ENCODE results near the gene N4BP2L2.

N4BP2L2 gene

DNA sequence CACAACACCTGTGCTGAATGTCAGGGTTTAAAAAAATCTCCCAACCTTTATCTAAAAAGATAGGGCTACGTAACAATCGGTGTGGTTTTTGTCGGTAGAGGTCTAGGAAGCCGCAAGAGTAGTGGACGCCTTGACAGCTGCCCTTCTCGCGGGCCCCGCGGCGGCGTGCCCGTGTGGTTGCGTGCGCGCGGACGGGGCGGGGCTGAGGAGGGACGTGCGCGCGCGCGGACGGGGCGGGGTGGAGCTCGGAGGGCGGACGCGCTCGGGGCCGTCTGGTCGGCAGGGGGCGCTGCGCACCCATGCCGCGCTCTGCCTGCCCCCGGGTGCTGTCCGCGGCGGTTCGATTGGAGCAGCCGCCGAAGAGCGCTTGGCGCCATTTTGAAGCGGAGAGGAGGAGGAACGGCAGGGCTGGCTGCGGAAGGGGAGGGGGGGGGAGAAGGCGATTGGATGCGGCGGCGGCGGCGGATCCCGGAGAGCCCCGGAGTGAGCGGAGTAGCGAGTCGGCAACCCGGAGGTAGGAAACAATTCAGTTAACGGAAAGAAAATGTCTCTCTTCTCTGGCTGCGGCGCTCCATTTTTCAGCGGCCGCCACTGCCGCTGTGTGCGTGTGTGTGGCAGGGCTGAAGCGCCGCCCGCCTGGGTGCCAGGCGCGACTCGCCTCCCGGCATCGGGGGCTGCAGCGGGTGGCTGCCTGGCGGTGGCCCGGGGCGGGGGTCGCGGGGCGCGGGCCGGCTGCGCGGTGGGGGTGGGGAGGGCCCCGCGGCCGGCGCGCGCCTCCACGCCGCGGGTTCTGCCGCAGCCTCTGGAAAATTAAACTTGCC is 47.7 kb upstream of the N4BP2L2 start, which contains the start of gene PDS5B:
Gene PDS5B (plus strand): TSS at position 373 of the 821 bp plus-strand sequence. CDS start 62,321 bp downstream, outside the sequence.
- Histone ChIP-seq H3K9me3 (ENCODE audit: control insufficient read depth, low read length) (no peaks in the 10 kb centered on the region), H3K18ac (ENCODE audit: low read depth in 1 of 2, low read length in 2 of 2) (peak within 1 kb of the TSS; percentile 96), H3K36me3 (ENCODE audit: control insufficient read depth in 1 of 2, insufficient read depth in 2 of 2, low read depth in 1 of 2, low read length in 2 of 2) (no peaks in the 10 kb centered on the region), H3K79me1 (replicated peaks; ENCODE audit: low read length, poor library complexity, severe bottlenecking) (no peaks in the 10 kb centered on the region), H3K14ac (ENCODE audit: low read length in 2 of 2) (peak within 1 kb of the TSS; percentile 69 to 75), H2AK5ac (ENCODE audit: low read length, severe bottlenecking) (peak within 1 kb of the TSS; percentile 69), H2BK5ac (ENCODE audit: low read depth, low read length, poor library complexity, severe bottlenecking) (no peak within 1 kb of the TSS), H4K91ac (ENCODE audit: low read length) (peak within 1 kb of the TSS; percentile 68), H3K4me1 (ENCODE audit: control insufficient read depth, insufficient read depth, low read depth, low read length) (peaks cover 2% of the 10 kb centered on the region), H3K27ac (ENCODE audit: low read length, poor library complexity, severe bottlenecking) (peak within 1 kb of the TSS; percentile 86), H3K4me3 (ENCODE audit: insufficient read depth in 1 of 2, low read depth in 1 of 2, low read length in 2 of 2) (peak within 1 kb of the TSS; percentile 98 to 100), H3K27me3 (ENCODE audit: control insufficient read depth in 1 of 2, insufficient read depth in 1 of 2, low read length in 2 of 2) (no peaks in the 10 kb centered on the region), H2AFZ (ENCODE audit: low read depth, low read length) (peak within 1 kb of the TSS; percentile 92), H2BK12ac (ENCODE audit: low read length in 2 of 2) (peak within 1 kb of the TSS in 1 of 2 experiments; percentile 63), H3K4ac (ENCODE audit: low read depth in 1 of 2, low read length in 2 of 2) (peak within 1 kb of the TSS in 1 of 2 experiments; percentile 94), H2BK15ac (ENCODE audit: low read depth, poor library complexity, severe bottlenecking) (peak within 1 kb of the TSS; percentile 28), H3K4me2 (ENCODE audit: low read length, poor library complexity, severe bottlenecking) (peak within 1 kb of the TSS; percentile 88), H2BK120ac (ENCODE audit: low read depth, low read length) (peak within 1 kb of the TSS; percentile 61), H3K23ac (ENCODE audit: low read length in 2 of 2) (no peak within 1 kb of the TSS), H4K8ac (ENCODE audit: low read length) (peak within 1 kb of the TSS; percentile 64), H3K9ac (ENCODE audit: low read length) (peak within 1 kb of the TSS; percentile 93)
- under 1% methylated on average over 45 of the region's 97 CpGs for WGBS
- DNase-seq: peak; percentile 94

DNA sequence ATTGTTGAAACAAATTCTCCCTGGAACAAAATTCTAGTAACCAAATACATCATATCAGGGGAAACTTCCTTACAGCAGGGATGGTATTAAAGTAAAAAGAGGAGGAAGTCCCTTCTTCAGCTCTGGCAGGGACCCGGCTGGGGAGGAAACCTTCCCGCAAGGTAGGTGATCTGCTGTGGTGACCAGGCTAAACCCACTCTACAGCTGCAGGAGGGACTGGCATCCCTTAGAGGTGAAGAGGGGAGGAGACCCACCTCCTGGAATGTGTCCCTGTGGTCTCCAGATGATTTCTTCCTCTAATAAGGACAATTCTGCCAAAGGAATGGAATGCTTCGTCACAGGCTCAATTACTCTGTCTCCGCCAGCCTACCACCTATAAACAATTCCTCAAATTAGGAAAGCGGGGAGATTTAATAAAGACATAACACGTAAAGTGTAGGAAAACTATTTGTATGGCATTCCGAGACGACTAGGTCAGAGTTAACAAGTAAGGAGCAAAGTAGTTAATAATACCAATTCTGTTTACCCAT is 47.0 kb upstream of the N4BP2L2 start:
- no peak overlapping the region for H2BK120ac ChIP-seq (ENCODE audit: low read depth, low read length)
- no peak overlapping the region for H3K23ac ChIP-seq (ENCODE audit: low read length in 2 of 2)
- WGBS: 28% methylated on average over 4 of the region's 8 CpGs
- no peaks in the 10 kb centered on the region for H3K79me1 ChIP-seq (replicated peaks; ENCODE audit: low read length, poor library complexity, severe bottlenecking)
- no peak overlapping the region for H4K91ac ChIP-seq (ENCODE audit: low read length)
- H3K18ac ChIP-seq (ENCODE audit: low read depth in 1 of 2, low read length in 2 of 2): peak overlapping the region in 1 of 2 experiments; percentile 12
- H4K8ac ChIP-seq (ENCODE audit: low read length): peak overlapping the region; percentile 45
- peak overlapping the region; percentile 69 for H2AK5ac ChIP-seq (ENCODE audit: low read length, severe bottlenecking)
- peak overlapping the region; percentile 88 for H3K4me2 ChIP-seq (ENCODE audit: low read length, poor library complexity, severe bottlenecking)
- H2AFZ ChIP-seq (ENCODE audit: low read depth, low read length): peak overlapping the region; percentile 92
- no peak overlapping the region for H3K14ac ChIP-seq (ENCODE audit: low read length in 2 of 2)
- H3K4me1 ChIP-seq (ENCODE audit: control insufficient read depth, insufficient read depth, low read depth, low read length): peaks cover 2% of the 10 kb centered on the region
- peak overlapping the region; percentile 65 for H3K27ac ChIP-seq (ENCODE audit: low read length, poor library complexity, severe bottlenecking)
- H2BK12ac ChIP-seq (ENCODE audit: low read length in 2 of 2): peak overlapping the region in 1 of 2 experiments; percentile 39
- no peak overlapping the region for H2BK15ac ChIP-seq (ENCODE audit: low read depth, poor library complexity, severe bottlenecking)
- H3K9ac ChIP-seq (ENCODE audit: low read length): peak overlapping the region; percentile 93
- no peak for DNase-seq
- no peak overlapping the region for H2BK5ac ChIP-seq (ENCODE audit: low read depth, low read length, poor library complexity, severe bottlenecking)
- H3K4me3 ChIP-seq (ENCODE audit: insufficient read depth in 1 of 2, low read depth in 1 of 2, low read length in 2 of 2): peak overlapping the region; percentile 22 to 83
- H3K4ac ChIP-seq (ENCODE audit: low read depth in 1 of 2, low read length in 2 of 2): no peak overlapping the region
- H3K27me3 ChIP-seq (ENCODE audit: control insufficient read depth in 1 of 2, insufficient read depth in 1 of 2, low read length in 2 of 2): no peaks in the 10 kb centered on the region
- H3K9me3 ChIP-seq (ENCODE audit: control insufficient read depth, low read length): no peaks in the 10 kb centered on the region
- no peaks in the 10 kb centered on the region for H3K36me3 ChIP-seq (ENCODE audit: control insufficient read depth in 1 of 2, insufficient read depth in 2 of 2, low read depth in 1 of 2, low read length in 2 of 2)

DNA sequence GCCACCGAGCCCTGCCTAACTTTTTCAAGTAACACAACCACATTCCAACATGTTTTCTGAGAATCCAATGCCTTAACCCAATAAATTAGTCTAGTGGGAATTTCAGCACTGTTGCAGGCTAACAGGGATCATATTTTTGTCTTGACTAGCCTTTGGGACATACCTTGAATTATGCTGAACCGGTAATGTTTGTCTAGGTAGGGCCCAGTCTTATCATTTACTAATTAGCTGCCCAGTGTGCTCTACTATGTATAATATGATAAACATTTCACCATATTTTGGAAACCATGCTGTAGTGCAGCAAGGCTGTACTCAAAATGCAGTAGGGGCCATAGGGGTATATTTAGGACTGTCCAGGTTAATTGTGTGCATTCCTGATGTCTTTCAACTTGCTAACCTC is 44.4 kb upstream of the N4BP2L2 start:
- Histone ChIP-seq H2BK120ac (ENCODE audit: low read depth, low read length) (no peak overlapping the region), H2AFZ (ENCODE audit: low read depth, low read length) (no peak overlapping the region), H3K79me1 (replicated peaks; ENCODE audit: low read length, poor library complexity, severe bottlenecking) (no peaks in the 10 kb centered on the region), H3K4me2 (ENCODE audit: low read length, poor library complexity, severe bottlenecking) (no peak overlapping the region), H2AK5ac (ENCODE audit: low read length, severe bottlenecking) (no peak overlapping the region), H3K18ac (ENCODE audit: low read depth in 1 of 2, low read length in 2 of 2) (no peak overlapping the region), H3K9ac (ENCODE audit: low read length) (no peak overlapping the region), H3K4me1 (ENCODE audit: control insufficient read depth, insufficient read depth, low read depth, low read length) (peaks cover 2% of the 10 kb centered on the region), H2BK5ac (ENCODE audit: low read depth, low read length, poor library complexity, severe bottlenecking) (no peak overlapping the region), H2BK15ac (ENCODE audit: low read depth, poor library complexity, severe bottlenecking) (no peak overlapping the region), H3K4me3 (ENCODE audit: insufficient read depth in 1 of 2, low read depth in 1 of 2, low read length in 2 of 2) (no peak overlapping the region), H2BK12ac (ENCODE audit: low read length in 2 of 2) (no peak overlapping the region), H4K91ac (ENCODE audit: low read length) (no peak overlapping the region), H3K9me3 (ENCODE audit: control insufficient read depth, low read length) (no peaks in the 10 kb centered on the region), H3K23ac (ENCODE audit: low read length in 2 of 2) (no peak overlapping the region), H3K27me3 (ENCODE audit: control insufficient read depth in 1 of 2, insufficient read depth in 1 of 2, low read length in 2 of 2) (no peaks in the 10 kb centered on the region), H3K14ac (ENCODE audit: low read length in 2 of 2) (no peak overlapping the region), H4K8ac (ENCODE audit: low read length) (no peak overlapping the region), H3K4ac (ENCODE audit: low read depth in 1 of 2, low read length in 2 of 2) (no peak overlapping the region), H3K36me3 (ENCODE audit: control insufficient read depth in 1 of 2, insufficient read depth in 2 of 2, low read depth in 1 of 2, low read length in 2 of 2) (no peaks in the 10 kb centered on the region), H3K27ac (ENCODE audit: low read length, poor library complexity, severe bottlenecking) (no peak overlapping the region)
- no peak for DNase-seq
- no CpG with 5 or more reads among the region's 2 CpGs for WGBS

- H2AFZ ChIP-seq (ENCODE audit: low read depth, low read length): no peak overlapping the region
- no peaks in the 10 kb centered on the region for H3K27me3 ChIP-seq (ENCODE audit: control insufficient read depth in 1 of 2, insufficient read depth in 1 of 2, low read length in 2 of 2)
These were observed 43.7 kb upstream of the N4BP2L2 start for GRCh38 chr13:32582281-32582680.

More at GRCh38 chr13:32582281-32582680, 43.7 kb upstream of the N4BP2L2 start:
- Histone ChIP-seq H4K91ac (ENCODE audit: low read length) (no peak overlapping the region), H3K9me3 (ENCODE audit: control insufficient read depth, low read length) (no peaks in the 10 kb centered on the region), H2BK15ac (ENCODE audit: low read depth, poor library complexity, severe bottlenecking) (no peak overlapping the region), H3K36me3 (ENCODE audit: control insufficient read depth in 1 of 2, insufficient read depth in 2 of 2, low read depth in 1 of 2, low read length in 2 of 2) (no peaks in the 10 kb centered on the region), H4K8ac (ENCODE audit: low read length) (no peak overlapping the region), H3K9ac (ENCODE audit: low read length) (no peak overlapping the region), H2BK120ac (ENCODE audit: low read depth, low read length) (no peak overlapping the region), H3K23ac (ENCODE audit: low read length in 2 of 2) (no peak overlapping the region), H3K14ac (ENCODE audit: low read length in 2 of 2) (no peak overlapping the region), H2BK12ac (ENCODE audit: low read length in 2 of 2) (no peak overlapping the region), H2AK5ac (ENCODE audit: low read length, severe bottlenecking) (no peak overlapping the region), H3K18ac (ENCODE audit: low read depth in 1 of 2, low read length in 2 of 2) (no peak overlapping the region), H3K27ac (ENCODE audit: low read length, poor library complexity, severe bottlenecking) (no peak overlapping the region), H3K4ac (ENCODE audit: low read depth in 1 of 2, low read length in 2 of 2) (no peak overlapping the region), H3K4me1 (ENCODE audit: control insufficient read depth, insufficient read depth, low read depth, low read length) (peaks cover 2% of the 10 kb centered on the region), H3K4me2 (ENCODE audit: low read length, poor library complexity, severe bottlenecking) (no peak overlapping the region), H3K4me3 (ENCODE audit: insufficient read depth in 1 of 2, low read depth in 1 of 2, low read length in 2 of 2) (no peak overlapping the region), H2BK5ac (ENCODE audit: low read depth, low read length, poor library complexity, severe bottlenecking) (no peak overlapping the region), H3K79me1 (replicated peaks; ENCODE audit: low read length, poor library complexity, severe bottlenecking) (no peaks in the 10 kb centered on the region)
- 89% methylated on average over 2 of the region's 2 CpGs for WGBS
- DNase-seq: no peak

Measured in mesenchymal stem cell (in vitro differentiated cells and primary cell).